ENCODE data around the gene RSBN1.

Gene RSBN1

DNA sequence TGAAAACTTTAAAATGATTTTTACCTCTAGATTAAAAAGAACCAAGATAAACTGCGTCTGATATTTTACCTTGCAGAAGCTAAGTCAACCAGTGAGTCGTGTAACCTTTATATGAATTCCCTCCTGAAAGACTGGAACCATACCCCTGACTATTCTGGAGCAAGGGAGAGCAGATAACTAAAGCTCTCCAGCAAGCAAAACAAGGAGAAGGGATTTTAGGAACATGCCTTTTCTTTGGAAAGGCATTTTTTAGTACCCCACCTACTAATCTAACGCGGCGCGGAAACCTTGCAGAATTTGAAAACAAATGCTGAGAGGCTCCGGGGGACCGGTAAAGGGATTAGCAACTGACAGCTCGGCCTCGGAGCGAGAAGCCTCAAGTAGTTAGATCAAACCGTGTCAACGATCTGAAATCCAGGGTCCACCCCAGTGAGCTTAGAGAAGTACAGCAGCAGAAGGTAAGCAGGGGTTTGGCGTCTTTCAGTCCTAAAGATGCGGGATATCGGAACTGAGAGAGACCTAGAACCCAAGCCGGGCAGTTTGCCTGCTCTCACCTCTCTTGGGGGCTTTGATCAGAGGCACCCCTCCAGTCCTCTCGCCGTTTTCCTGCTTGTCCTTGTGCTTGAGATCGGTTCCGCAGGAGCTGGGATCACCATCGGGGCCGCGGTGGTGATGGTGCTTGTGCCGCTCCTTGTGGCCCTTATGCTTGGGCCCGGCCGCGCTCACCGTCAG lies 954 bp downstream of the RSBN1 start:
- no peak for DNase-seq

DNA sequence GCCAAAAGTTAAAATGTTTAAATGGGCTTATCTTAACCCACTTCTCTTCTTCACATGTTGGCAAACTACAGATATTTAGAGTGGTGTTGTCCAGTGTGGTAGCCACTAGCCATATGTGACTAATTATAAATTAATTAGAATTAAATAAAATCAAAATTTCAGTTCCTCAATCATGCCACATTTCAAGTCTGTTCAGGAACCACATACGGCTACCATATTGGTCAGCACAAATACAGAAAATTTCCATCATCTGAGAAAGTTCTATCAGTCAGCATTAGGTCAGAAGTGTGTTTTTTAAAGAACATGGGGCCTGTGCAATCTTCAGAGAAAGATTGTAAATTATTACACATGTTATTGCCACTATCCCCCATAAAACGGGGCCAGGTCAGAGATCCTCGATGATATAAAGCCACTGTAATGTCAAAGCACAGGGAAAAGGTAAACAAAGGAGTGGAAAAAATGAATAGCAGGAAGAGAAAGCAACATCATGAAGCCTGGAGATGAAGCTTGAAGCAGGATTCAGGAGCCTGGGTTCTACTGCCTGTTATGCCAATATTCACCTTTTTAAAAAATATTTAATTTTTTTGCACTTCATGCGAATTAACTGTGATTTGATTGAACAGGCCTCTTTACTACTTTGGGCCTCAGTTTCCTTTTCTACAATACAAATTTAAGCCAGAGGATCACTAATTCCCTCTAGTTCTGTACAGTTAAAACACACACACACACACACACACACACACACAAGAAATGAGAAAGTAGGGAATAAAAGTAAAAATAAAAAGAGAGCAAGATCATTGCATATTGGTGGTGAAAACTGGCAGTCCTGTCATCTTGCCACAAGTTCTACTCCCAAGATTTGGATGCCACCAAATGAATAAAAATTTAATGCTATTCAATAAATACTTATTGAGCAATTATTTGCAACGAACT lies 2.3 kb downstream of the RSBN1 start:
- no peak for DNase-seq

DNA sequence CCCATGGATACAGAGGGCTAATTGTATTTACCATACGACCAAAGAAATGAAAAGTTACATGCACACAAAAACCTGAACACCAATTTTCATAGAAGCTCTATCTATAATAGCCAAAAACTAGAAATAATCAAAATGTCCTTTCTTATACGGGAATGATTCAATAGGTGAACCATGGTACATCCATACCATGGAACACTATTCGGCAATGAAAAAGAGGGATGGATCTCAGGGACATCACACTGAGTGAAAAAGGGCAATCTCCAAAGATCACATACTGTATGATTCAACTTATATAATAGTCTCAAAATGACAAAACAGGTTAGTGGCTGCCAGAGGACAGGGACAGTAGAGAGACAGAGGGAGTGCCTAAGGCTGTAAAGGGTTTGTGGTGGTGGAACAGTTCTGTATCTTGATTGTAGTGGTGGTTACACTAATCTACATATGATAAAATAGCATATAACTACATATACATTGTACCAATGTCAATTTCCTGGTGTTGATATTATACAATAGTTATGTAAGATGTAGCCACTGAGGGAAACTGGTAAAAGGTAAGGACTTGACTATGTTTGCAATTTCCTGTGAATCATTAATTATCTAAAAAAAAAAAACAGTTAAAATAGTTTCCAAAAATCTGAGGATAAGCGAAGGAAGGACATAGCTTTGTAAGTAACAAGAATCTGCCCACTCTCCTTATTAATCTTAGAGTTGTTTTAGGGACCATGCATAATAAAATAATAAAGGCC lies 3.7 kb downstream of the RSBN1 start:
- DNase-seq = no peak

DNA sequence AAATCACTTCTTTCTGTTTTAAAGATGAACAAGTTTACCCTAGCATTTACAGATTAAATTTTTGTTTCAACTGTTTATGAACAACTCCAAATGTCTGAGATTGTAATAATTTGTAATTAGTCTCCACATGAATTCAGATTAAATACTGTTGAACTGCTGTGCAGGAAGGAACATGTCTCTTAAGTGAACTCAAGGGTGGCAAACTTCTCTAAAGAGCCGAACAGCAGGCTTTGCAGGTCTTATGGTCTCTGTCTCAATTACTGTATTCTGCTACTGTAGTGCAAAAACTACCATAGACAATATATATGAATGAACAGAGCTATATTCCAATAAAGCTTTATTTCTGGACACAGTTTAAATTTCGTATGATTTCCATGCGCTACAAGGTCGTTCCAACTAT lies 6.6 kb downstream of the RSBN1 start:
- DNase-seq = no peak

DNA sequence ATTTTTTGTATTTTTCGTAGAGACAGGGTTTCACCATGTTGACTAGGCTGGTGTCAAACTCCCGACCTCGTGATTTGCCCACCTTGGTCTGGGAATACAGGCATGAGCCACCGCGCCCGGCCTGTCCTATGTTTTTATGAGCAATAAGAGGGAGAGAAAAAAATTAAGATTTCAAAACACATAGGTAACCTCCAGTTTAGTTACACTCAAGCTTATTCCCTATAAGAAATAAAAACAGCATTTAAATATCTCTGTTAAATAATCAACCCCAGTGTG lies 7.1 kb downstream of the RSBN1 start:
- no peak for DNase-seq

DNA sequence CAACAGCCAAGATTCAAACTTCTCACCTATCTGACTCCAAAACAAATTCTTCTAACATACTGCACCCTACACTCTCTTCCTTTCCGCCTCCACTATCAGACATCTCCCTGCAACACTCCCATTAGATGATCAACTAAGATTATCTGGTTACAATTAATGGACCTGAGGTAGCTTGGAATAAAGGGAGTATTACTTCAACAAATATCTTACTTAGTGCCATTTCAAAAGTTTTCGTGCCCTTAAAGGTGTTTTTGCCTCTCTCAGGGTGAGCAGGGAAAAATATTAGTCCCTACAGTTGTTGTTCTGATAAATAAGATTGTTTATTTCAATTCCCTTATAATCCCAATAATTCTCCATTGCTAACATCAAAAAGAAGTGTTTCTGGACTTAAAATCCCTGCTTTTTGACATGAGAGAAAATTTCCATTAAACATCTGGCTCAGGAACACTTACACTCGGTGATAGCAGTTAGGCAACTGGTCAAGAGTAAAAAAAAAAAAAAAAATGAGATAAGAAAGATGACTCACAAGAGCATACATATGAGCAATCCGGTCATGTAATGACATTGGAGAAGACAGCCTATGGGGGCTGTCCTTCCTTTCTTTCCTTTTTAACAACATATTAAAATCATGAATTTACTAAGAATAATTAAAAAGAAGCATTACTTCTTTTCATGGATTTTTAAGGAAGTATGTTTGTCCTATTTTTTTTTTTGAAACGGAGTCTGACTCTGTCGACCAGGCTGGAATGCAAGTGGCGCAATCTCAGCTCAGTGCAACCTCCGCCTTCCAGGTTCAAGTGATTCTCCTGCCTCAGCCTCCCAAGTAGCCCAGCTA lies 7.6 kb downstream of the RSBN1 start:
- DNase-seq = no peak

DNA sequence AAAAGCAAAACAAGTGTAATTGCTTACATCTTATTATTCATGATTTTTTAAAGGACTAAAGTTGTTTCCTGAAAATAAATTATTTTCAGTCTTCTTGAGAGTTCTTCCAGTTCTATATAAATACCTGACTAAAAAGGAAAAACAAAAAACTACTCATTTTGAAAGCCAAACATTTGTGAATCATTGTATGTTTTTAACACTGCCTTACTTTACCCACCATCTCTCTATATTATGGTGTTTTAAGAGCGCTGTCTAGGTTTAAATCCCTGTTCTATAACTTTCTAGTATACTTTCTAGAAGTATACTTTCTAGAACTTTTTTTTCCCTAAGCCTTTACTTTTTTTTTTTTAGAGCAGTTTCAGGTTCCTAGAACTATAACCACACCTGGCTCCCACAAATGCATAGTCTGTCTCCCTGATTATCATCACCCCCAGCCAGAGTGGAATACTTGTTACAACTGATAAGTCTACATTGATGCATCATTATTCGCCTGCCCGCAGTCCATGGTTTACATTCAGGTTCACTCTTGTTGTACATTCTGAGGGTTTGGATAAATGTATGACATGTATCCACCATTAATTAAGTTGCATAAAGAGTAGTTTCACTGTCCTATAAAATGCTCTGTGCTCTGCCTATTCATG lies 9.8 kb downstream of the RSBN1 start:
- DNase-seq = no peak

DNA sequence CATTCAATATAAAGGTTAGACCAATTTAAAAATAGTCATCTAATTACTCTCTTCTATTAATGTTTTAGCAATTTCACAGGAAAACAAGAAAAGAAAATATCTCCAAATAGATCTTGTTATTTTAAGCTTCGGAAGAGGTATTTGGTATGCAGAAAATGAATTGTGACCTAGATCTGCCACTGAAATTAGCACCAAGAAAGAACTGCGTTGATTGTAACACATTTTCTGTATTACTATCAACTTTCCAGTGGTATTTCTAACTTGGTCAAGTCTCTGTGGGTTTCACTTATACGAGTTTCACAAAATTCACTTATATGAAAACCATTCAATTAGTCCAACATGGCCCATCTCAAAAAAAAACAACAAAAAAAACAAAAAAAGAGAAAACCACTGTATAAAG lies 11.8 kb downstream of the RSBN1 start:
- no peak for DNase-seq

DNA sequence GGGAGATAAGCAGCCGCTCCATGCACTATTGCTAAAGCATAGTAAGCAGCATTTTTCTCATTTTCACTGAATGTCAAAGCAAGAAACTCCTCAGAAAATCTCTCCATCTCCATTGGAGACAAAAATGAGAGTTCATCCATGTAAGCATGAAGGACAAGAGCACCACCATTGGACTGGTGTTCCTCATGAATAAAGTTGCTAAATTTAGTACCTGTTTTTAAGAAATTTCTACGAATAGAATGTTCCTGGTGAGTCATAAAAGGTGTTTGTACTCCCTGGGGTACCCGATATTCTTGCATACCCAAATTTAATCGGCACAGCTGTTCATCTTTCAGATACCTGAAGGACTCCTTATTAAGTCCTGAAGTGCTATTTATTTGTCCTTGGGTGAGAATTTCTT lies 14.8 kb downstream of the RSBN1 start:
- no peak for DNase-seq

DNA sequence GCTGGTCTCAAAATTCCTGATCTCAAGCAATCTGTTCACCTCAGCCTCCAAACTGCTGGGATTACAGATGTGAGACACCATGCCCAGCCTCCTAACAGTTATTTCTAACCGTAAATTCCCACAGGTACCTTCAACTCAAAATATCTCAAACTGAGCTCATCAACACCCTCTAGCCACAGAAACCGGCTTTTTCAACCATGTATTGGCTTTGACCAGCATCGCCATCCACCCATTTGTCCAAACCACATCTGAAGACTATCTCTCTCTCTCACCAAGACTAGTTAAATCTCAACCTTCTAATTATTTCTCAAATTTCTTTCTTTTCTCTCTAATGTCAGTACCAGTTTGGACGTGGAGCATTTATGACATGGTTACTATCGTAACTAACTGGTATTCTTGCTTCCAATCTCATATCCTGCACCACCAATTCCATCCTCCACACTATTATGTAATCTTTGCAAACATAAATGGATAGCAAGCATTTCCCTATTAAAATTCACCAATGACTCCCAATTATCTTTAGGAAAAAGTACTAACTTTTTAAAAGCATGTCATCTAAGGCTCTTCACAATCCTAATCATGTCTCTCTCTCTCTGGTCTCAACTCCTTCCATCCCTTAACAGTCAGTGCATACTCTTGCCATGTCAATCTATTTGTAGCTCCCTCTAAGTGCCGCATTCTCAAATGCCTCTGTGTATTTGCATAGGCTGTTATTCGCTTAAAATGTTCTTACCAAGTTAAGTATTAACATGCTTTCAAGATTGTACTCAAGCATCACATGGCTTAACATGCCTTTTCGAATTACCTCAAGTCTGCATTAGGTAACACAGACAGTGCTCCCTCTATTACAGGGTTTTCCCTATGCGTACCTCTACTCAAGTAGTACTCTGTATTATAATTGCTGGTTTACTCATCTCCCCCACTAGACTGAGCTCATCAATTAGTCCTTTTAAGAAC lies 18.1 kb downstream of the RSBN1 start:
- DNase-seq = no peak

DNA sequence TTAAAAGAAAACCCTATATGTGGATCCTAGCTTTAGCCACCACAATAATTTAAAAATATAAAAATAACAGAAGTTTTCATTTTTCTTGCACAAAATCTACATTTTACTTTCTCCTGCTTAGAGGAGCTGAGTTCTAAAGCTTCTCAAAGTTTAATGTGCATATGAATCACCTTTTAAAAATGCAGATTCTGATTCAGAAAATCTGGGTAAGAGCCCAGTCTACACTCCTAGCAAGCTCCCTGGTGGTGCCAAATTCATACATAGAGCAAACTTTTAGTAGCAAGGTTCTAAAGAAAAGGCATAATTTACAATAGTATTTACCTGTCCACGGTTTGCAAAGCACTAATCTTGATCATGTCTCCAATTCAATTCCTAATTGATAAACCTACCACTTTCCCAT lies 19.3 kb downstream of the RSBN1 start:
- no peak for DNase-seq

DNA sequence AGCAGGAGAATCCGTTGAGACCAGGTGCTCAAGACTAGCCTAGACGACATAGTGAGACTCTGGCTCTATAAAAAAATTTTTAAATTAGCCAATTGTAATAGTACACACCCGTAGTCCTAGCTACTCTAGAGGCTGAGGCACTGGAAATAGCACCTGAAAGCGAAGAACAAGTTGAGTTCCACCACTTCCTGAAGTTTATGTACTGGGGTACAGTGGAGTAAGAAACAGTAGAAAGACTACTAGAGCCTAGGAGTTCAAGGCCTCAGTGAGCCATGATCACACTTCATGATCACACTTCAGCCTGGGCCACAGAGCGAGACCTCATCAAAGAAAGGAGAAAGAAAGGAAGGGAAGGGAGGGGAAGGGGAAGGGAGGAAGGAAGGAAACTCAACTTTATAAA lies 19.8 kb downstream of the RSBN1 start:
- DNase-seq = no peak

DNA sequence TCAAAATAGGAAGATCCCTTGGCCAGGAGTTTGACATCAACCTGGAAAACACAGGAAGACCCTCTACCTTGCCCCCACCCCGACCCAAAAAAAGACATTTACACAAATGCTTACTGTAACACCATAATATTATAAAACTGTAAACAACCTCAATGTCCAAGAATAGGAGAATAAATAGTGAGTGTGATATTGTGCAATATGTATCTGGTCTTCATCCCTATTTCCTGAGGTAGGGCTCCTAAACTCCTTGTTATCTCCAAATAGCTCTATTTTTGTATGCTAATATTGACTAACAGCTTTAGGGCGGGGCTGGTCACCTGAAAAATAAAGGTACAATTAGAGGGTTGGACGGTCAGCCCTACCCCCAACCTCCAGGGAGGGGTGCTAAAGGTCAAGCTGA lies 23.5 kb downstream of the RSBN1 start:
- DNase-seq = no peak

DNA sequence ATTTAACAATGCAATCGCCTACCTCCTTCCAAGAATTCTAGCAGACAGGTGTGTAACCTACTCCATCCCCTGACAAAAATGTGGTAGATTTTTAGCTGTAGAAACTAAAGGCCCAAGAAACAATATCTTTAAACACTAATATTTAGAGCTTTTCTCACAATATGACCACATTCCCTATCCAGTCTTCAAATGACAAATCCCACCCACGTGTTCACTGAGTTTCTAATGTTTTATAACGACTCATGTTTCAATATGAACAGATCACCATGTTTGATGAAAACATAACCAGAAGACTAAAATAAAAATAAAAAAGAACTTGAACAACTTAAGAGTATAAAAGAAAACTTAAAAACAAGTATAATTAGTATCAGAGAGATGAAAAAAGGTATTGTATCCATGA lies 24.6 kb downstream of the RSBN1 start:
- DNase-seq = no peak

DNA sequence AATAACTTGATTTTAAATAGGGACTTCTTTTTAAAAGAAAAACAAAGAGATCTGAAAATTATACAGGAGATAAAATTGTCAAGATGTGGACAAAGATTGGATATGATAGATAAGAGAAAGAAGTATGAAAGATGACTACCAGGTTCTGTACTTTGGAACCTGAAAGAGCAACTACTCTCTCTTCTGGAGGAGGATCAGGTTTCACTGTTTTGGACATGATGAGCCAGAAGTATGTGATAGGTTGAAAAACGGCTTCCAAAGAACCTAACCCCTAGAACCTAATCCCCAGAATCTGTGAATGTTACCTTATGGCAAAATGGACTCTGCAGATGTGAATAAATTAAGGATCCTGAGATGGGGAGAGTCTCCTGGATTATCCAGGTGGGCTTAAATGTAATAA lies 26.2 kb downstream of the RSBN1 start:
- DNase-seq = no peak

DNA sequence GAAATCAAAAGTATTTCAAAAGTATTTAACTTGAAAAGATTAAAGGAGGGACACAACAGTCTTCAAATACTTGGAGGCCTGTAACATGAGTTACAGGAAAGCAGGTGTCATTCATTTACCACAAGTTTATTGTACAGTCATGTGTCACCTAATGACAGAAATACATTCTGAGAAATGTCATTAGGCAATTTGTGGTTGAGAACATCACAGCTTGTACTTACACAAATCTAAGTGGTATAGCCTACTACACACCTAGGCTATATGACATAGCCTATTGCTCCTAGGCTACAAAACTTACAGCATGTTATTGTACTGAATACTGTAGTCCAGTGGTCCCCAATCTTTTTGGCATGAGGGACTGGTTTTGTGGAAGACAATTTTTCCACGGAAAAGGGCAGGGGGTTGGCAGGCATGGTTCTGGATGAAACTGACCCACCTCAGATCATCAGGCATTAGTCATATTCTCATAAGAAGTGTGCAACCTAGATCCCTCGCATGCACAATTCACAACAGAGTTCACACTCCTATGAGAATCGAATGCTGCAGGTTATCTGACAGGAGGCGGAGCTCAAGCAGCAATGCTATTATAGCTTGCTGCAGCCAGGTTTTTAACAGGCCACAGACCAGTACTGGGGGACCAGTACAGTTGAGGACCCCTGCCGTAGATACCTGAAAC lies 28.0 kb downstream of the RSBN1 start:
- no peak for DNase-seq

DNA sequence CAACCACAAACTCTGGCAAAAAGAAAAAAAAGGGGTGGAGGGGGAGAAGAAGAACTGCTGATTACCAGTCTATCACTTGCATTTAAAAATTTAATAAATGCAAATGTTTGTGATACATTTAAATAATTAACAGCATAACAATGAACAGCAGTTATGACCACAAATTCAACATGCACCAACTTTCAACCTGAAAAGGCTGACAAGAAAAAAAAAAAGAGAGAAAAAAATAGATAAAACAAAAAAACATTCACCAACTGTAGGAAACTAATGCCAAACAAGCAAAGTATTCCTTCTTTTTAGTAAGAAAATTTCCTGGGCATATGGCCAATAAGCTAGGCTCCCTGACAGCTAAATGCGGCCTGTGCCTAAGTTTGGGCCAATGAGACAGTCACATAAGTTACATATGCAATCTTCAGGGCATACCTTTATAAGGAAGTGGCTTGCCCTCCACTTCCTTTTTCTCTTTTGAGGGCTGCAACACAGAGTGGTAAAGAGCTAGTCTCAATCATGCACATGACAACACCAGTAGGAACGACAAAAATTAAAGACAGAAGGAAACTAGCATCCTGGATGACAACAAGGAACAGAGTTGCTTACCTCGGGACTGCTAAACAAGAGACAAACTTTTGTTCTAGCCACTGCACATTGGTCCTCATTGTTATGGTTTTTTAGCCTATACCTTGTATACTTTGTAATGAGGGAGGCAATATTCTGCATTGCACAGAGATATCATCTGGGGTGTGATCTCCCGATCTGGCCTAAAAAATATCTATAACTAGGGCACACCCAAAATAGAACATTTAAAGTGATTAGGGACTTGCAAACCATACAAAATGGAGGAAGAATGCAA lies 28.8 kb downstream of the RSBN1 start:
- no peak for DNase-seq

DNA sequence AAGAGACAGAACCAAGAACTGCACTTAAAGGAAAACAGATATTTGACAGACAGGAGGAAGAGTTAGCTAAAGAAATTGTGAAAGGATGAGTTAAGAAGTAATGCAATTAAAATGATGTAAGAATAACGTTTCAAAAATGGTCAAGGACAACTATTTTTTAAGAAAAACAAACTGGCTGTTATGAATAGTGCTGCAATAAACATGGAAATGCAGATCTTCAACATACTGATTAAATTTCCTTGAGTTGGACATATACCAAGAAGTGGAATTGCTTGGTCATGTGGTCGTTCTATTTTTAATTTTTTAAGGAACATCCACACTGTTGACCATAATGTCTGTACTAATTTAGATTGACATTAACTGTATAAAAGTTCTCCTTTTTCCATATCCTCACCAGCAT lies 29.9 kb downstream of the RSBN1 start:
- no peak for DNase-seq

DNA sequence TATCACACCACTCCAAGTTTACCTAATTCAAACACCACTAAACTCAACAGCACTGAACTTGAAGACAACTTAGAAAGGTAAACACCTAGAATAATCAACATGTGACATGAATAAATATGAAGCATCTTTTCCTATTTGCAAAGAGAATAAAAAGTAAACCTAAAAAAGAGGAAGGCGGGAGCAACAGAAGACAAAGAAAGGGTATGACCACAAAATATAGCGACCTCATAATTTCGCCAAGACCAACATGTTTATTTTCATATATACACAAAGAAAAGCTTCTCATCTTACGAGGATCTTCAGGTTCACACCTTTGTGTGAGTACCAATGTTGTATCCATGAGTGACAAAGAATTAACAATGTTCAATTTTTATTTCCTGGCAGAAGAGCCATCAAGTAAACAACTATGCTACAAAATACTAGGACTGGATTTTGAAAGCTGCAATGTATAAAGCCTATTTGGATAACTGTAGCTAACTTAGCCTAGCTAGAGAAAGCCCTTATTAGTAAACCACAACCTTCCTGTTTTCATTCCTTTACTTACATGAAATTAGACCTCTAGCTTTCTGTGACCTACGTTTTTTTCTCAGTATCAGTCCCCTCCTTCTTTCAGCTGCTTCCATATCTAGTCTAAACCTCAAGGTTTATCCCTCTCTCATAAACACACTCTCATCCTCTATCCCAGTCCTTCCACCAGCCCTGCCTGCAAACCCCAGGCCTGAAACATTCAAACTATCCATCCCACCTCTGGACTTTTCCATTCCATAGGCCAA lies 31.7 kb downstream of the RSBN1 start:
- no peak for DNase-seq
